GM10248 (cell line): Measurements from ENCODE around the gene FILIP1L.

Experiments used
- CTCF ChIA-PET: fragments of 300-600 bp; sonication (Branson Sonifier 250); formaldehyde crosslinking; extraction: SDS; loops from one replicate; lab custom pipeline; 2021; ENCODE audit warnings: antibody characterized with exemption; lab: Yijun Ruan, JAX
- POLR2A ChIA-PET: fragments of 350-650 bp; sonication (Branson Sonifier 250); formaldehyde crosslinking; extraction: SDS; loops from one replicate; lab custom pipeline; 2020; ENCODE audit warnings: antibody characterized with exemption; lab: Yijun Ruan, JAX
- DNase-seq: peaks from one replicate; pipeline ENCODE4 v3.0.0; 2012; ENCODE audit errors: extremely low spot score
- TF ChIP-seq, protein P1 (sequence below): IDR thresholded peaks from 2 replicates; pipeline ENCODE4 v1.5.1; 2012; ENCODE audit warnings: mild to moderate bottlenecking, low read depth; ENCODE audit errors: extremely low read depth, missing control alignments, control extremely low read depth

The FILIP1L gene

GRCh38 chr3:100039075-100039474 lies 75.2 kb downstream of the FILIP1L start:
- DNase-seq: no peak
- TF ChIP-seq, protein P1, sequence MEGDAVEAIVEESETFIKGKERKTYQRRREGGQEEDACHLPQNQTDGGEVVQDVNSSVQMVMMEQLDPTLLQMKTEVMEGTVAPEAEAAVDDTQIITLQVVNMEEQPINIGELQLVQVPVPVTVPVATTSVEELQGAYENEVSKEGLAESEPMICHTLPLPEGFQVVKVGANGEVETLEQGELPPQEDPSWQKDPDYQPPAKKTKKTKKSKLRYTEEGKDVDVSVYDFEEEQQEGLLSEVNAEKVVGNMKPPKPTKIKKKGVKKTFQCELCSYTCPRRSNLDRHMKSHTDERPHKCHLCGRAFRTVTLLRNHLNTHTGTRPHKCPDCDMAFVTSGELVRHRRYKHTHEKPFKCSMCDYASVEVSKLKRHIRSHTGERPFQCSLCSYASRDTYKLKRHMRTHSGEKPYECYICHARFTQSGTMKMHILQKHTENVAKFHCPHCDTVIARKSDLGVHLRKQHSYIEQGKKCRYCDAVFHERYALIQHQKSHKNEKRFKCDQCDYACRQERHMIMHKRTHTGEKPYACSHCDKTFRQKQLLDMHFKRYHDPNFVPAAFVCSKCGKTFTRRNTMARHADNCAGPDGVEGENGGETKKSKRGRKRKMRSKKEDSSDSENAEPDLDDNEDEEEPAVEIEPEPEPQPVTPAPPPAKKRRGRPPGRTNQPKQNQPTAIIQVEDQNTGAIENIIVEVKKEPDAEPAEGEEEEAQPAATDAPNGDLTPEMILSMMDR: no peak
- ChIA-PET POLR2A (no interaction called here), CTCF (interaction anchor here (0.9 to 2.0 kb wide), 3 partner anchors 10 to 30 kb away, joined by 3 to 7 read pairs (median 5); no protein-coding TSS in a partner anchor)

- ChIA-PET POLR2A (no interaction called here), CTCF (no interaction called here)
- TF ChIP-seq, protein P1: no peak
- no peak for DNase-seq
These were observed 80.3 kb downstream of the FILIP1L start for GRCh38 chr3:100033903-100034471.

- DNase-seq: no peak
- ChIA-PET POLR2A (no interaction called here), CTCF (no interaction called here)
- TF ChIP-seq, protein P1: no peak
These were observed 81.1 kb downstream of the FILIP1L start for GRCh38 chr3:100033184-100033583.

GRCh38 chr3:100032243-100032642 lies 82.1 kb downstream of the FILIP1L start:
- ChIA-PET CTCF (interaction anchor here (0.8 to 1.0 kb wide), 3 partner anchors 11 to 17 kb away, joined by 3 to 4 read pairs (median 3); no protein-coding TSS in a partner anchor), POLR2A (no interaction called here)
- TF ChIP-seq, protein P1: no peak
- DNase-seq: no peak

GRCh38 chr3:100030914-100031425 lies 83.3 kb downstream of the FILIP1L start:
- TF ChIP-seq, protein P1: no peak
- ChIA-PET CTCF (interaction anchor here (1.0 kb wide), 1 partner anchor 48 kb away, joined by 3 read pairs; no protein-coding TSS in a partner anchor), POLR2A (no interaction called here)
- DNase-seq: no peak

GRCh38 chr3:100030346-100030745 lies 84.0 kb downstream of the FILIP1L start:
- ChIA-PET POLR2A (no interaction called here), CTCF (interaction anchor here (1.0 to 1.9 kb wide), 4 partner anchors 9 to 47 kb away, joined by 3 to 9 read pairs (median 3); no protein-coding TSS in a partner anchor)
- DNase-seq: no peak

More at GRCh38 chr3:100030346-100030745, 84.0 kb downstream of the FILIP1L start:
- TF ChIP-seq, protein P1: no peak
